Peyer's patch (tissue), 4 donors: Measurements from ENCODE around the gene KDM2B.

ENCODE experiments used
- POLR2A ChIP-seq, 2 donors: fragments of 450-650 bp; IDR thresholded peaks; one replicate each; pipeline ENCODE4 v1.5.1; 2017; ENCODE audit warnings: antibody characterized with exemption in 2 of 2, mild to moderate bottlenecking in 2 of 2, moderate library complexity in 2 of 2
- TF ChIP-seq, protein P1 (sequence below), 6 experiments: fragments of 450-650 bp in 4 of 6; fragments of 200-600 bp in 2 of 6; sonication (generic) in 1 of 6; IDR thresholded peaks; one replicate each; pipeline ENCODE4 v1.5.1; 2017 to 2019; ENCODE audit warnings: antibody characterized with exemption in 6 of 6, mild to moderate bottlenecking in 3 of 6, moderate library complexity in 1 of 6

DNA sequence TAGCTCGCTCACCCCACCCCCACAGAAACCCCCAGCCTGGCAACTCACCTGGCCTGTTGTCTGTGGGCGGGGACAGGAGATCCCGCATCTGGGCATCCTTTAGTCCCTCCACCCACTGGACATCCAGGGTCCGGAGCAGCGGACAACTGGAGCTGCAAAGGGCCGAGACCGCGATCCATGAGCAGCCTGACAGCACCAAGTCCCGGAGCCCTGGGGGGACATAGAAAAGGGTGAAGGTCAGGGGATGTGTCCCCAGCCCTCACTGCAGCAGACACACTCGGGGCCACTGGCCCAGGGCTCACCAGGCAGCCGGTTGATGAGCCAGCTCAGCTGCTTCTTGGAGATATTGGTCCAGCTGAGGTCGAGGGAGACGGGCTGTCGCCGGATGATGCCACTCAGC lies 140.1 kb downstream of the KDM2B start:
- TF ChIP-seq, protein P1, sequence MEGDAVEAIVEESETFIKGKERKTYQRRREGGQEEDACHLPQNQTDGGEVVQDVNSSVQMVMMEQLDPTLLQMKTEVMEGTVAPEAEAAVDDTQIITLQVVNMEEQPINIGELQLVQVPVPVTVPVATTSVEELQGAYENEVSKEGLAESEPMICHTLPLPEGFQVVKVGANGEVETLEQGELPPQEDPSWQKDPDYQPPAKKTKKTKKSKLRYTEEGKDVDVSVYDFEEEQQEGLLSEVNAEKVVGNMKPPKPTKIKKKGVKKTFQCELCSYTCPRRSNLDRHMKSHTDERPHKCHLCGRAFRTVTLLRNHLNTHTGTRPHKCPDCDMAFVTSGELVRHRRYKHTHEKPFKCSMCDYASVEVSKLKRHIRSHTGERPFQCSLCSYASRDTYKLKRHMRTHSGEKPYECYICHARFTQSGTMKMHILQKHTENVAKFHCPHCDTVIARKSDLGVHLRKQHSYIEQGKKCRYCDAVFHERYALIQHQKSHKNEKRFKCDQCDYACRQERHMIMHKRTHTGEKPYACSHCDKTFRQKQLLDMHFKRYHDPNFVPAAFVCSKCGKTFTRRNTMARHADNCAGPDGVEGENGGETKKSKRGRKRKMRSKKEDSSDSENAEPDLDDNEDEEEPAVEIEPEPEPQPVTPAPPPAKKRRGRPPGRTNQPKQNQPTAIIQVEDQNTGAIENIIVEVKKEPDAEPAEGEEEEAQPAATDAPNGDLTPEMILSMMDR (IDR thresholded peaks at IDR 0.05) = no peak
- no peak for TF ChIP-seq POLR2A (IDR thresholded peaks at IDR 0.05)
